Subcutaneous preadipocyte (primary cell): Measurements from ENCODE around the gene RGS3. TPM values are rescaled to one million over a fixed set of nuclear protein-coding genes. Genes with fewer than 3 reads are reported as not detected.

Source experiments
- total RNA-seq: library from RNA; depleted of rRNA; stranded (reverse); fragments of >200 nt; gene quantifications from 2 replicates; pipeline ENCODE4 v1.2.3, GENCODE V29; 2012

RGS3 gene
- total RNA-seq: 13.2 and 17.6 TPM in 2 replicates

DNA sequence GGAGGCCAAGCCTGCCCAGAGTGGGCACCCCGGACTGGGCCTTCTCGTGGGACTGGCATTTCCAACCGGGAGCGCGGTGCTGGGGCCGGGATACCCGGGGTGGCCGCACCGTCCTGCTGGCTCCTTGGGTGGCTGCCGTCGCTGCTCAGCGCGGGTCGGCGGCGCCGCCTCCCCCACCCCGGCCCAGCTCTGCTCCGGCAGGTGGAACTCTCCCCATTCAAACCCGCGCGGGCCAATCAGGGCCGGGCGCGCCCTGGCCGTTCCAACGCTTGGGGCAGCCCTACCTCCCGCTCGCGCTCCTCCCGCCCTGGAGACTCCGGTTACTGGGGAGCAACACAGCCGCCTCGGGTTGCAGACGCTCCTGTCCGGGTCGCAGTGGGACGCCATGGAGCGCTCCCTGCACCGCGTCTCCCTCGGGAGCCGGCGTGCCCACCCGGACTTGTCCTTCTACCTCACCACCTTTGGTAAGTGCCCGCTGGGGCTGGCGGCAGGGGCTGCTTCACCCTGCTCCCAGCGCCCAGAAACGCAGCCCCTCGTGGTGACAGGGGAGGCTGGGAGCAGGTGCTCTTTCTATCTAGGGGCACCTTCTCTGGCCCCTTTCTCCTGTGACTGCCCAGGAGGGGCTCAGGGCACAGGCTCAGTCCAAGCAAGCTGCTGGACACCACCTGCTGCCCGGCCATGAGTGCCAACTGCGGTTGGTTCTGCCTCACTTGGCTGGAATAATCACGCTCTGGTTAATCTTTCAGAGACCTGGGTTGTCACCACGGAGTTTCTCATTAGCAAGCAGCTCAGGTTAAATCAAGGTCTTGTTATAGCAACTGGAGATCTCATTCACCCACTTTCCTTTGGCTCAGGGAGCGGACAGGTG is at the start of gene RGS3:
RGS3 (plus strand) TSS at position 310 of the 868 bp plus-strand sequence; CDS start at position 386, 76 bp downstream.

Other genes starting within 250 kb of the RGS3 start
- 22.0 and 26.4 TPM in 2 replicates for gene FKBP15, start 242.4 kb upstream of the RGS3 start, total RNA-seq
- 19.1 and 22.1 TPM in 2 replicates for gene SLC31A1, start 242.2 kb upstream of the RGS3 start, total RNA-seq
- gene CDC26, start 188.2 kb upstream of the RGS3 start, total RNA-seq: 24.8 and 27.9 TPM in 2 replicates
- gene PRPF4, start 188.1 kb upstream of the RGS3 start, total RNA-seq: 26.5 and 41.4 TPM in 2 replicates
- gene RNF183, start 160.4 kb upstream of the RGS3 start, total RNA-seq: under 0.01 TPM in 1 of 2 replicates, not detected in the other
- gene WDR31, start 123.5 kb upstream of the RGS3 start, total RNA-seq: 0.73 and 0.98 TPM in 2 replicates
- gene BSPRY, start 114.2 kb upstream of the RGS3 start, total RNA-seq: not detected in 2 replicates
- gene HDHD3, start 86.7 kb upstream of the RGS3 start, total RNA-seq: 4.3 and 7.3 TPM in 2 replicates
- gene ALAD, start 62.4 kb upstream of the RGS3 start, total RNA-seq: 13.5 and 16.2 TPM in 2 replicates
- gene POLE3, start 53.1 kb upstream of the RGS3 start, total RNA-seq: 44.5 and 52.6 TPM in 2 replicates
- 0.20 TPM in 1 of 2 replicates, not detected in the other for gene C9orf43, start 53.0 kb upstream of the RGS3 start, total RNA-seq